ENCODE measurements around the gene HOXA4. TPM values are rescaled to one million over a fixed set of nuclear protein-coding genes. Genes with fewer than 3 reads are reported as not detected.

HOXA4 gene
- total and polyA plus RNA-seq, 9 donors = 3.2 to 26.2 (median 22.6) TPM

DNA sequence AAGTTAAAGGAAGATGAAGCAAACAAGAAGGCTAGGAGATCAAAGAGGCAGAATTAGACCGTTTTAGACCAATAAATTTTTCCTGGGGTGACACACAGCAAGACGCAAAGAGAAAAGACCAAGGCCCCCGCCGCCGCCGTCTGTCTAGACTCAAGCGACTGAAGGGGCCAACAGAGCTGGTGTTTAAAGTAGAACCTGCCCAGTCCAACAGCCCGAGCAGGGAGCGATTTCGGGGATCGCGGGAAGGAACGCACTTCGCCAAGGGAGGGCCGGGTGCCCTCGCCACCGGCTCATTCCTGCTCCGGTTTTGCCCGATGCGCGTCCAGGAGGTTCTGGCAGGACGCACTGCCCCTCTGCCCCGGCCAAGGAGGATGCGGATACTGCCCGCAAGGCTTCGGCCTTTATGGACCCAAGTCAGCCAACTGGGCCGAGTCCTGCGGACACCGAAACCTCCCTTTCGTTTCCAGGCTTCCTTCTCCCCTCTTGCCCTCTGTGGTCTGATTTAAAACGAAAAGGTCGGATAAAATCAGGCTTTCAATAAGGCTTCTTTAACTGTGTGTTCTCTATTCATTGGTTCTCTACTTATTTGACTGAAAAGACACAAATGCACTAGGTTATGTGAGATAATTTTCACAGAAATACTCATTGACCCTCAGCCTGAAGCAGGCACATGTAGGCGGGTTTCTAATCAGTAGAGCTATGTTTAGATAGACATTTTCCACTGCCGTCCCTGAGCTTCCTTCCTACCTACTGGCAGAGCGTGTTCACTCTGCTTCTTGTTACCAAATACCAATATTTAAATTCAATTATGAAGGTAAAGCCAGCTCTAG is 28.1 kb upstream of the HOXA4 start:
- H3K9me3 ChIP-seq (replicated peaks; ENCODE audit: control insufficient read depth, low read depth, low read length) = no peaks in the 10 kb centered on the region
- H3K27me3 ChIP-seq (ENCODE audit: control insufficient read depth, insufficient read depth, low read length) = peaks cover 64% of the 10 kb centered on the region
- H3K4me1 ChIP-seq (ENCODE audit: control insufficient read depth, insufficient read depth, low read length) = peaks cover 61% of the 10 kb centered on the region
- H3K27ac ChIP-seq (ENCODE audit: low read length) = peak overlapping the region; percentile 97
- H3K36me3 ChIP-seq (ENCODE audit: control insufficient read depth, insufficient read depth, low read length) = peaks cover 20% of the 10 kb centered on the region
- peak overlapping the region; percentile 19 for H3K4me3 ChIP-seq (ENCODE audit: low read length)
- WGBS (ENCODE audit: insufficient coverage) = 83% methylated on average over 25 of the region's 35 CpGs
- DNase-seq = no peak

DNA sequence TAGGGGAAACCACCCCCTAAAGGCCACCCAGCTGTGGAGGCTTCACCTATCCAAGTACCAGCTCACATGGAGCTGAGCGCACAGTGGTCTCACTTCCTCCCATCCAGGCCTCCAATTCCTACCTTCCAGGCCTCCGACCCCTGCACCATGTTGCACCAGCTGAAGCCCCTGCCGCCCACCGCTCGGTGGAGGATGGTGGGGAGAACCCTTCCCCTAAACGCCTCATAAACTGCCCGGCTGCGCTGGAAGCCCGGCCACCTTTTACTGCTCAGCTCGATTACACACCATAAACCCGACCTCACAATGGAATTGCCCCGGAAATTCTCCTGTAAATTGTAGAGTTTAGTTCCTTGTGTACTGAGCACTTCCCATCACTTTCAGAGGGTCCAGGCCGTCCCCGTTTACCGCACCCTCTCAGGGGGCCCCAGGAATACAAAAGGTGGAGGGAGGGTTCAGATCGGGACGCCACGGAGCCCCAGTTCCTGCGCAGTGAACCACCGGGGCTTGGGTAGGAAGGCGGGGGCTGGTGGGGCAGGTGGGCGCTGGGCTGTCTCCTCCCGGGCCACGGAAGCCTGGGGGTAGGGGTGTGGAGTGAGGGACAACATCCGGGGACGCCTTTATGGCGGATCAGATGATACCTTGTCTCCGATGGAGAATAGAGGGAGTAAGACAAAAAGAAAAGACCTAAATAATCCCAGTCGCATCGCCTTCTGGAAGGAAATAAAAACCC is 27.3 kb upstream of the HOXA4 start:
- H3K27me3 ChIP-seq (ENCODE audit: control insufficient read depth, insufficient read depth, low read length) = peaks cover 65% of the 10 kb centered on the region

DNA sequence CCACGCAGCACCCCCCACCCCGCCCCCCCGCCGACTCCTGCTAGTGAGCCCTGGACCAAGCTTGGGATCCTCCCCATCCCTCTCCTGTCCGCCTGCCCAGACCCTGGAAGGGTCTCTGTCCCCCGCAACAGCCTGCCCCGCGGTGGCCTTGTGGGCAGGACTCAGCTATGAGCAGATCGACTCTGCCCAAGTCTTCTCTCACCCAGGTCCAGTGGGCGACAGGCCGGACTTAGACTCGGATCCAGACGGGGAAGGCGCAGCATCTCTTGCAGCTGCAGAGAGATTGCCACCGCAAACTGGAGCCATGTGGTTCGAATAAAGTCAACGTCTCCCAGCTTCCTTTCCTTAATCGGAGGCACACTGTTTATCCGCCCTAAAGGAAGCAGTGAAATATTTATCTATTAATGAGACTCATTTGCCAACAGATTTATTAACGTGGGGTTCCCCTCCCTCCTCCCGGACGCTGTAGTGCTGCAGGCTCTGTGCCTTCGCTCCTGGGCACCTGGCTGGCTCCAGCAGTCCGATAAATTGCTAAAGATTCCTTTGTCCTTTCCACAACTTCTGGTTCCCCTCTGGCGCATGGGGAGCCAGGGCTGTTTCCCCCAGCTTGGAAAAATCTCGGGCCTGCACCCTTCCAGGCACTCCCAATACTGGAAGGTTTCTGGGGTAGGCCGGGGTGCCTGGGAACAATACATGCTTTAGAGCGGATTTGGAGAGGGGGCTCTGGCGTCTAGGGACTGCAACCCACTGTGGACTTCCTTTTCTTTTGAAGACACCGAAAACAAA is 26.6 kb upstream of the HOXA4 start:
- peak overlapping the region; percentile 92 for H3K27ac ChIP-seq (ENCODE audit: low read length)

More for the DNA sequence above, 27.3 kb upstream of the HOXA4 start:
- no peaks in the 10 kb centered on the region for H3K9me3 ChIP-seq (replicated peaks; ENCODE audit: control insufficient read depth, low read depth, low read length)
- H3K36me3 ChIP-seq (ENCODE audit: control insufficient read depth, insufficient read depth, low read length) = peaks cover 16% of the 10 kb centered on the region
- peak overlapping the region; percentile 19 for H3K4me3 ChIP-seq (ENCODE audit: low read length)
- 74% methylated on average over 15 of the region's 30 CpGs for WGBS (ENCODE audit: insufficient coverage)
- peaks cover 68% of the 10 kb centered on the region for H3K4me1 ChIP-seq (ENCODE audit: control insufficient read depth, insufficient read depth, low read length)
- H3K27ac ChIP-seq (ENCODE audit: low read length) = peak overlapping the region; percentile 29
- no peak for DNase-seq

DNA sequence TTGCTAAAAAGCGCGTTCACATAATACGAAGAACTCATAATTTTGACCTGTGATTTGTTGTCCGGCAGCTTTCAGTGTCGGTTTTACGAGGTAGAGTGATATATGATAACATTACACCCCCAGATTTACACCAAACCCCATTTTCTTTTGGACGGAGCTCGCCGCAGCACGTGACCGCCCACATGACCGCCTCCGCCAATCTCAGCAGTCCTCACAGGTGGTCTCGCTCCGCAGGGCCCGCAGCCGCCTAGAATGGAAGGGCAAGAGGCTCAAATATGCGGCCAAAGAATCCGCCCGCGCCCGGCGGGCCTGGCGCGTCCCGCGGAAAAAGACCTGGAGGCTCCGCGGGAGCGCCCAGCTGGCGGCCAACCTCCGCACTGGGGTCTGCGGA is 25.9 kb upstream of the HOXA4 start, which contains the start of gene HOXA7:
TSS of gene HOXA7 (minus strand) at position 168 of the 391 bp plus-strand sequence. CDS start at position 38, 130 bp downstream.
- WGBS (ENCODE audit: insufficient coverage) = under 1% methylated on average over 26 of the region's 33 CpGs
- peak; percentile 95 for DNase-seq
- Histone ChIP-seq H3K4me3 (ENCODE audit: low read length) (peak within 1 kb of the TSS; percentile 60), H3K27me3 (ENCODE audit: control insufficient read depth, insufficient read depth, low read length) (peaks cover 74% of the 10 kb centered on the region), H3K4me1 (ENCODE audit: control insufficient read depth, insufficient read depth, low read length) (peaks cover 74% of the 10 kb centered on the region), H3K27ac (ENCODE audit: low read length) (peak within 1 kb of the TSS; percentile 92), H3K36me3 (ENCODE audit: control insufficient read depth, insufficient read depth, low read length) (peaks cover 10% of the 10 kb centered on the region), H3K9me3 (replicated peaks; ENCODE audit: control insufficient read depth, low read depth, low read length) (no peaks in the 10 kb centered on the region)

More for the DNA sequence above, 26.6 kb upstream of the HOXA4 start:
- Histone ChIP-seq H3K4me1 (ENCODE audit: control insufficient read depth, insufficient read depth, low read length) (peaks cover 74% of the 10 kb centered on the region), H3K4me3 (ENCODE audit: low read length) (peak overlapping the region; percentile 60), H3K27me3 (ENCODE audit: control insufficient read depth, insufficient read depth, low read length) (peaks cover 73% of the 10 kb centered on the region), H3K9me3 (replicated peaks; ENCODE audit: control insufficient read depth, low read depth, low read length) (no peaks in the 10 kb centered on the region), H3K36me3 (ENCODE audit: control insufficient read depth, insufficient read depth, low read length) (peaks cover 15% of the 10 kb centered on the region)
- WGBS (ENCODE audit: insufficient coverage) = 22% methylated on average over 10 of the region's 30 CpGs
- DNase-seq = no peak

DNA sequence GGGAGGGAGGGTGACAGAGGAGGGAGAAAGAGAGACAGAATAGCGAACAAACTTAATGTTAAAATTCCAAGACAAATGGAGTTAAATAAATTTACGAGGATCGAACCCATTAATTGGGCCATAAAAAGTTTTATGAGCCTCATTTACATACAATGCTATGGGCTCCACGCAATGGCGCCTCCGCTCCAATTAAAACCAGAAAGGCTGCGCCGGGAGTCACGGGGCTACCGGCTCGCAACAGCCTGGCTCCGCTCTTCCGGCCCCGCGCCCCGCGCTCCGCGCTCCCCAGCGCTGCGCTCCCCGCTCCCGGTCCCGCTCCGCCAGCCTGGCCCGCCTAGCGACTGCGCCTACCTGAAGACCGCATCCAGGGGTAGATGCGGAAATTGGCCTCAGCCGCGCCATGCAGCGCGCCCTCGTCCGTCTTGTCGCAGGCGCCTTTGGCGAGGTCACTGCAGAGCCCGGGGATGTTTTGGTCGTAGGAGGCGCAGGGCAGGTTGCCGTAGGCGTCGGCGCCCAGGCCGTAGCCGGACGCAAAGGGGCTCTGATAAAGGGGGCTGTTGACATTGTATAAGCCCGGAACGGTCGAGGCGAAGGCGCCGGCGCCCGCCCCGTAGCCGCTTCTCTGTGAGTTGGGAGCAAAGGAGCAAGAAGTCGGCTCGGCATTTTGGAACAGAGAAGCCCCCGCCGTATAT is 25.4 kb upstream of the HOXA4 start:
- H3K27me3 ChIP-seq (ENCODE audit: control insufficient read depth, insufficient read depth, low read length) = peaks cover 80% of the 10 kb centered on the region
- peak overlapping the region; percentile 60 for H3K4me3 ChIP-seq (ENCODE audit: low read length)
- H3K27ac ChIP-seq (ENCODE audit: low read length) = peak overlapping the region; percentile 92
- WGBS (ENCODE audit: insufficient coverage) = under 1% methylated on average over 59 of the region's 63 CpGs
- DNase-seq = peak; percentile 64
- peaks cover 10% of the 10 kb centered on the region for H3K36me3 ChIP-seq (ENCODE audit: control insufficient read depth, insufficient read depth, low read length)
- H3K4me1 ChIP-seq (ENCODE audit: control insufficient read depth, insufficient read depth, low read length) = peaks cover 75% of the 10 kb centered on the region
- no peaks in the 10 kb centered on the region for H3K9me3 ChIP-seq (replicated peaks; ENCODE audit: control insufficient read depth, low read depth, low read length)

GRCh38 chr7:27154901-27155815 is 24.6 kb upstream of the HOXA4 start:
- no peak for DNase-seq
- peaks cover 76% of the 10 kb centered on the region for H3K4me1 ChIP-seq (ENCODE audit: control insufficient read depth, insufficient read depth, low read length)
- 46% methylated on average over 36 of the region's 48 CpGs for WGBS (ENCODE audit: insufficient coverage)
- peaks cover 10% of the 10 kb centered on the region for H3K36me3 ChIP-seq (ENCODE audit: control insufficient read depth, insufficient read depth, low read length)
- H3K4me3 ChIP-seq (ENCODE audit: low read length) = peak overlapping the region; percentile 60
- no peaks in the 10 kb centered on the region for H3K9me3 ChIP-seq (replicated peaks; ENCODE audit: control insufficient read depth, low read depth, low read length)
- peak overlapping the region; percentile 92 for H3K27ac ChIP-seq (ENCODE audit: low read length)
- H3K27me3 ChIP-seq (ENCODE audit: control insufficient read depth, insufficient read depth, low read length) = peaks cover 80% of the 10 kb centered on the region

DNA sequence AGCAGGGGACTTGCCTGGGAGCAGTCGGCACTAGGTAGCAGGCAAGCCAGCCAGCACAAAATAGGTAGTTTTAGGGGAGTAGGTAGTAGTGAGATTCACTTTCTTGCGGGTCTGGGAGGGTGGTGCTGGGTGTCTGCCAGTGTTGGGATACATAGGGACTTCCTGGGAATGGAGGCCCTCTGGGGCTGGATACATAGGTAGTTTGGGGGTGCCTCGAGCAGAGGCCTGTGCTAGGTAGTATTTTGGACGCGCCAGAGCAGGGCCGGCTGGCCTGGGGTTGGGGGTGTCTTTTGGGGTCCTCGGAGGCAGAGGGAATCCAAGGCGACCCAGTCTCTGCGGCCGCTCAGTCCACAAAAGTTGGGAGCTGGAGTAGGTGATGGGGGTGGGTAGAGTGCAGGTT is 23.8 kb upstream of the HOXA4 start:
- Histone ChIP-seq H3K4me3 (ENCODE audit: low read length) (no peak overlapping the region), H3K27ac (ENCODE audit: low read length) (peak overlapping the region; percentile 92), H3K4me1 (ENCODE audit: control insufficient read depth, insufficient read depth, low read length) (peaks cover 75% of the 10 kb centered on the region), H3K36me3 (ENCODE audit: control insufficient read depth, insufficient read depth, low read length) (peaks cover 10% of the 10 kb centered on the region), H3K9me3 (replicated peaks; ENCODE audit: control insufficient read depth, low read depth, low read length) (no peaks in the 10 kb centered on the region), H3K27me3 (ENCODE audit: control insufficient read depth, insufficient read depth, low read length) (peaks cover 77% of the 10 kb centered on the region)
- no peak for DNase-seq
- WGBS (ENCODE audit: insufficient coverage) = 85% methylated on average over 4 of the region's 10 CpGs

DNA sequence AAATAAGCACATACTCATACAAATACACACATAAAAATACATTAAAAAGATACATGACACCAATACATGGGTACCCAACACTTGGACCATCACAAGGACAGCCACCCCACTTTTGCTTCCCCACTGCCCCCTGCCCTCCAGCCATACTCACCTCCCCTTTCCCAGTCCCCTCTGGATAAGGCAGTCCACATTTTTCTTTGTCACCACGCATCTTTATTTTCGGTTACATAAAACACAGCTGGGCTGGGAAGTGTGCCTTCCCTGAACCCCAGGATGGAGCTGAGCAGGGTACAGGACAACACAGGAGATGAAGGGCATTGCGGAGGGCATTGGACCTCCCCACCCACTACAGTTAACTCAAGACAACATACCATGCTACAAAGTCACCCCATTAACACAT is 23.0 kb upstream of the HOXA4 start:
- Histone ChIP-seq H3K27me3 (ENCODE audit: control insufficient read depth, insufficient read depth, low read length) (peaks cover 70% of the 10 kb centered on the region), H3K4me3 (ENCODE audit: low read length) (no peak overlapping the region), H3K27ac (ENCODE audit: low read length) (no peak overlapping the region), H3K36me3 (ENCODE audit: control insufficient read depth, insufficient read depth, low read length) (peaks cover 10% of the 10 kb centered on the region), H3K9me3 (replicated peaks; ENCODE audit: control insufficient read depth, low read depth, low read length) (no peaks in the 10 kb centered on the region), H3K4me1 (ENCODE audit: control insufficient read depth, insufficient read depth, low read length) (peaks cover 77% of the 10 kb centered on the region)
- no peak for DNase-seq
- 100% methylated on average over 2 of the region's 3 CpGs for WGBS (ENCODE audit: insufficient coverage)
